GM12875 (cell line): ENCODE results near the gene NHERF2.

Experiments
- H3K4me3 ChIP-seq: one replicate; pipeline ENCODE4 v1.5.1; 2011; ENCODE audit warnings: low read depth, low read length, control low read depth
- CTCF ChIP-seq: IDR thresholded peaks from 2 replicates; pipeline ENCODE4 v1.5.1; 2011; ENCODE audit warnings: low read depth, mild to moderate bottlenecking, control low read depth, inconsistent platforms, low read length, moderate library complexity, borderline replicate concordance; ENCODE audit not compliant: insufficient read depth

Gene NHERF2

DNA sequence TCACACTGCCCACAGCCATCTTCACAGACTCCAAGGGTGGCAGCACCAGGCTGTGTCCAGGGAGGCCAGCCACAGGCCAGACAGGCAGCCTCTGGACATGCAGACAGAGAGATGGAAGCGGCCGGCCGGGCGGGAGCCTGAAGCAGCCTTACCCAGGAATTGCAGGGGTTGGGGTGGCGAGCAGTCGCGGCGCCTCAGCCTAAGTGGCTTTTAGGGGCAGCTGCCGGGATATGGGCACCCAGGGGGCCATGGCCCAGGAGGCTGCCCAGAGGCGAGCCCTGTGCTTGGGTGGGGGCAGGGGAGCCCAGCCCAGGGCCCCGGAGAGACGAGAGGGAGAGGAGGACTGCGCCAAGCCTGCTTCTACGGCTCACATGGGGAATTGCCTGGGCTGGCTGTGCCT, 1.5 kb upstream of the NHERF2 start:
- no peak for TF ChIP-seq CTCF
- H3K4me3 ChIP-seq = no peak overlapping the region

DNA sequence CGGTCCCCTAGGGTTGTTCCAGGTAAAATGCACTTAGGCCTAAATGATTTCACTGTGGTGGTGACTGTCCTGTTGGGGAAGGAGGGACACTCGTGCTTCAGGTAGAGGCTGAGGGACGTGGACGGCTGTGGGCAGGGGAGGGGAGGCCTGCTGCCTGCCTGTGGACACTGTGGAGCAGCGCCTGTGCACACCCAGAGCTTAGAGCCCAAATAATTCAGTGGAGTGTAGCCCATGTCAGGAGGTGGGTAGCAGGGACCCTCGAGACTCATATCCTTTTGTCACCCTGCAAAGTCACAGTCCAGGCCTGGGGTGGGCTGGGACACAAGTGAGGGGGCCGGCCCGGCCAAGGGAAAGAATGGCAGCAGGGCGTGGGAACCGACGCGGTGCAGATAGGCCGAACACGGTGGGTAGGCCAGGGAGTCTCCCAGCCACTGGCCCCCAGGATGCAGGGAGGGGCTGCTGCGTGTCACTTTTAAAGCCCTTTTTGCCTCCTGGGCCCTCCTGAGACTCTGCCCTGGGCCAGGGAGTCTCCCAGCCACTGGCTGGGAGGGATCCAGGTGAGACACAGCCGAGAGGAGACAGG, 733 bp upstream of the NHERF2 start:
- no peak for TF ChIP-seq CTCF
- no peak overlapping the region for H3K4me3 ChIP-seq

- no peak overlapping the region for H3K4me3 ChIP-seq
- TF ChIP-seq CTCF = no peak
Measured at GRCh38 chr16:2027024-2028010, 615 bp downstream of the NHERF2 start.

DNA sequence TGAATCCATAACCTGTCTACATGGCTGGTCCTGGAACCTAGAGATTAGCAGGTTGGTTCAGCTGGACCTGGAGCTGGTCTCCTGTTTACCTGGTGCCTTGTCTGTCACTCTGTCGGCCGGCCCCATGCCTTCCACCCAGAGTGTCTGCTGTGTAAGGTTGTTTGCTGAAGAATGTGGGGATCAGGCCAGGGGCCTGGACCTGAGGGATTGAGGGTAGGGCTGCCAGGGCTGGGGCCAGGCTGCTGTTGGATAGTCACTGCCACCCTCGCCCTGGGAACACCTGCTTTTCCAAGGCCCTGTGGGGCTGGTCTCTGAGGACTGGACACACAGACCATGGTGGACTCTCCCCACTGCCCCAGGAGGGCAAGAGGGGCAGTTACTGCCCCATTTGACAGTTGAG, 1.4 kb downstream of the NHERF2 start:
- no peak for TF ChIP-seq CTCF
- no peak overlapping the region for H3K4me3 ChIP-seq

DNA sequence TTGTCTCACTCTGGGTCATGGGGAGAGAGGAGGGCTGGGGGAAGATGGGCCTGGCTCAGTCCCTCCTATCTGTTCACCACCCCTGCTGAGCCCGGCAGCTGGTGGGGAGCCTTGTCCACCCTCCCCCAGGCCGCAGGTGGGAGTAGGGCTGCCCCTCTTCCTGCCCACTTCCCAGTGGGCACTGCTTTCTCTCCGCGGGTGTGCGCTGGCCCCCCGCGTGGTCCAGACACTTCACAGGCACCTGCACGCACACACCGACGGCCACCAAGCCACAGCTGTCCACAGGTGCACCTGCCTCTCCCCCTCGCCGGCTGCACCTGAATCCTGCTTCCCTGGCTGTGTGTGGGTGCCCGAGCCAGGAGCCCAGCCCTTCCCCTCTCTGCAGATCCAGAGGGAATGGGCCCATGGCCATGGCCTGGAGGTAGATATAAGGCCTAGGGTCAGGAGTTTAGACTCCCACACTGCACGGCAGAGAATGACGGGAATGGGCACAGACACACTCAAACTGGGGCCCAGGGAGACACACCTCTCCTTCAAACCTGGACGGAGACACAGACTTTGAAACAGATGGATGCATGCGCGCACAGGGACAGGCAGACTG, 2.0 kb downstream of the NHERF2 start:
- H3K4me3 ChIP-seq = no peak overlapping the region
- no peak for TF ChIP-seq CTCF

DNA sequence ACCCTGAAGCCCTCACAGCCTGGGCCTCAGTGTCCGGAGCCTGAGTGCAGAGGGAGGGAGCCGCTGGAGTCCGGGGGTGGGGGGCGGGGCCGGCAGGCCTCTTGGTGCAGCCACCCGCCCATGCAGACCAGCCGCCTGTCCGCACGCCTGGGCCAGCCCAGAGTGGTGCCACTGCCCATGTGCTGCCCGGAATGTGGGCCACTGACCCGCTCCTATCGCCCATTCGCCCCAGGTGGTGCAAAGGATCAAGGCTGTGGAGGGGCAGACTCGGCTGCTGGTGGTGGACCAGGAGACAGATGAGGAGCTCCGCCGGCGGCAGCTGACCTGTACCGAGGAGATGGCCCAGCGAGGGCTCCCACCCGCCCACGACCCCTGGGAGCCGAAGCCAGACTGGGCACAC, 2.6 kb downstream of the NHERF2 start:
- no peak for TF ChIP-seq CTCF

More for the DNA sequence above, 2.6 kb downstream of the NHERF2 start:
- no peak overlapping the region for H3K4me3 ChIP-seq
